ENCODE data around the gene ZNF217.
"Not testable (repeated sequence)": the region's sequence is repeated elsewhere in the genome, so short reads cannot be mapped to it uniquely, and the experiment has no call there.

The ZNF217 gene

DNA sequence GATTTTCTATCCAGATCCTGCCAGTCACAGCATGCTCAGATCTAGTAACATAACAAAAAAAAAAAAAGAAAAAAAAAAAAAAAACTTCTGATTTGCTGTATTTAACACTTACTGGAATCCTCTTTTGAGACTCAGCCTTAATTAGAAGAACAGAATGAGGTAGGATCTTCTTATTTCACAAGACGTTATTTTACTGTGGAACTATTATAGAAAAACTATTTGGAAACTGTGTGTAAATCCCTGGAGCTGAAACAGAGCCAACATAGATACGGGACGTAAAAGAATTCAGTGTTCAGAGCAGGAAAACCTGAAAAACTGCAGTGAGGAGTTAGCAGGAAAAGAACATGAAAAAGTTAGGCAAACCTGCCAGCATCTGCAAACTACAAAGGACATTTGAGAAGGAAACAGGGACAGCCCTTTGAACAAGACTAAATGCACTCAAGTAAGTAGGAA, 3.4 kb upstream of the ZNF217 start:
- DNase-seq, result no peak

DNA sequence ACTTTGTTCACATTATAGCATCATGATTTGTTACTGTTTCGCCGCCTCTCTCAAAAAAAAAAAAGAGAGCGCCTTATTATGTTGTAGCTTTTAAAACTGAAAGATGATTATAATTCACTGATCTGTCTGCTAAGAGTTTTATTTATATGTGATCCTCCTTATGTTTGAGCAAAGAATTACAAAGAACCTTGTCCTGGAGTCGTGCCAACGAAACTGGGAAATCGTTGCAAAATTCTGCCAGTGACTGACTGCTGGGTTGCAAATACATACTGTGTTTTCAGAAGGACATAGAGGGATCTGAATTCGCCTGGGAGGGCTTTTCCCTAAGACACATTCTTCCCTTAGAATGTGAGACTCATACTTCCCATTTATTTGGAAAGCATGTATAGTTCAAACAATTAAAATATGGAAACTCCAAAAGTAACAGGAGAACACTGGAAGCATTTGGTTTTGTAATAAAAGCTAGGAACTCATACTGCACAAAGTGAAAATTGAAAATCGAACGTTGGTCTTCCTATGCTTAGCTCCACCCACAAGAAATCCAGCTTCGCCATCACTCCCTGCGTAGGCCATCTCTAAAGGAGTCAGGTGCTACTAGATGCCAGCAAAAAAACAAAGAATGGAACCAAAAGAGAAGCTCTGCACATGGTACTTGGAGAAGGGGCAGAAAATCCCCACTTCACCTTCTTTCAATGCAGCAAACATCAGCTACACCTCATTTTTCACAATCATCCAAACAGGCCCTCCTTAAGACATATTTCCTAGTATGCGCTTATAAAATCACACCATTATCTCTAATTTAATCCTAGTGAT, 2.8 kb upstream of the ZNF217 start:
- not testable (repeated sequence) for DNase-seq

GRCh38 chr20:53595742-53596141, 2.1 kb upstream of the ZNF217 start:
- DNase-seq, result not testable (repeated sequence)

- no peak for DNase-seq
Observed at GRCh38 chr20:53595018-53595378, 1.4 kb upstream of the ZNF217 start.

GRCh38 chr20:53594068-53595017, 704 bp upstream of the ZNF217 start:
- DNase-seq, result peak; percentile 99

DNA sequence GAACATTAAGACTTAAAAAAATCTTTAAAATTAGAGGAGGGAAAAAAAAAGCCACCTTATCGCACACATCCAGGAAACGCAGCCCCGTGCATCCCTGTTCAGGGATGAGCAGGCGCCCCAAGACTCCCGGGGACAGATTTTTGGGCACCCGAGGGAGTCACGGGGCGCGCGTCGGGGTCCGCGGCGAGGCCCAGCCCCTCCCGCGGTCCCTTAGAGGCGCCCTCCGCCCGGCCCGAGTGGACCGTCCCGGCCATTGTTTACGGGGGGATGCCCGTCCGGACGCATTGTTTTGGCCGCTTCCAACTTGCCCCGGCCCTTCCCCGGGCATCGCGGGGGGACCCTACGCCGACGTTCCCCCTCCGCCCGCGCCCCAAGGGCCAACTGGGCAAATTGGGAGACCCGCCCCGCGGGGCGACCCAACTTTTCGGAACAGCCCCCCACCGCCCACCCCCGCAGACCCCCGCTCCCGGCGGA, 610 bp downstream of the ZNF217 start:
- DNase-seq, result peak; percentile 55

GRCh38 chr20:53592454-53592991, 1.1 kb downstream of the ZNF217 start:
- DNase-seq, result peak; percentile 64

GRCh38 chr20:53591941-53592441, 1.6 kb downstream of the ZNF217 start:
- DNase-seq, result not testable (repeated sequence)

DNA sequence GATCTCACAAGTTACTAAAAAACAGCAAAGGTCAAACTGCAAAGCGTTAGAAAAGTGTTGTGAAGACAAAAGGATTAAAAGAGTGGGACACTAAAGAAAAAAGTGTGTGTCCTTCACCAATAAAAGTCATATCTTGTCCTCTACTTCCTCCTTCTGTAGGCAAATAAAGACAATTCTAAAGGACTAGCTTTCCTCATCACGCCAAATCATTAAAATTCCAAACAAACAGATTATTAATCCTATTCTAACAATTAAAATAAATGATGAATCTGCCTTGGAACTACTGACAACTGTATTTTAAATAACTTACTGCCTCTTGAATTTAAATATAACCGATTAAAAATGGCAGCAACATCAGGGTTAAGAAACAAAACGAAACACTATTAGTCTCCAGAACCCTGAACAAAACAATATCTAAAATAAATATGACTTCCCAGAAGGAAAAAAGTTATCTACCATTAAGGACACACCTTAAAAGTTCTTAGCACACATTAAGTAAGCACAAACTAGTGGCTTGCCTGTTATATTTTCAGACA, 2.4 kb downstream of the ZNF217 start:
- DNase-seq, result not testable (repeated sequence)

DNA sequence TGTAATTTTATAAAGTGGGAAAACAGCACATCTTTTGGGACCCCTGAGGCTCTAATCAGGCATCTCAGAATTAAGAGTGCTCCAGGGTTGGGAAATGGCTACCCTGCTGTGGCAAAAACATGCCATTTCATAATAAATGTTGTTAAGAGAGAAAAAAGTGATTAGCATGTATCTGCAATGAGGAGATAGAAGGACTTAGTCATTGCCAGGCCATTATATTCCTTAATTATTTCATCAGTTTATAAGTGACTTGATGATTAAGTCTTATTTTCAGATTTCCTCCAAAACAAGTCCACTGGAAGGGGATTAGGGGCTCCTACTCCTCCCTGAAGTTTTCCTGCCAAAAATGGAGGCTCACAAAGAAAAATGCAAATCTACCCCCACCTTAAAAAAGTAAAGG, 3.0 kb downstream of the ZNF217 start:
- not testable (repeated sequence) for DNase-seq

DNA sequence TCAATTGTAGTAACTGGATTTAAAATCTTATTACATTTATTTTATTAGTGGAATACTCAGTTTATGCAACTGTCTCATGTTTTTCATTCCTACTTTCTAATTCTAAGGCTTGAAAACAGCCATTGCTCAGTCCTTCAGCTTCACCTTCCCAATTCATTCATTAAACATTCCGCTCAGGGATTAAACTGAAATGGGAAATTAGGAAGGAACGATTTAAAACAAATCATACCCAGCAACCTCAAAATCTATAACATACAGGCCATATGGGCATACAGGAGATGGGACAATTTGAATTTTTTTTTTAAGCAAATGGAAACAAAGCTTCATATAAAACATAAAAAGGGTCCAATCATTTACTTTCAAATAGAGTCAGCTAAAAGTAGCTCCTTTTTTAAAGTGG, 3.5 kb downstream of the ZNF217 start:
- not testable (repeated sequence) for DNase-seq

- not testable (repeated sequence) for DNase-seq
Observed at GRCh38 chr20:53589321-53590065, 4.1 kb downstream of the ZNF217 start.

GRCh38 chr20:53587157-53587703, 6.4 kb downstream of the ZNF217 start:
- not testable (repeated sequence) for DNase-seq

GRCh38 chr20:53586640-53587039, 7.0 kb downstream of the ZNF217 start:
- DNase-seq, result no peak

GRCh38 chr20:53585910-53586309, 7.7 kb downstream of the ZNF217 start:
- DNase-seq, result not testable (repeated sequence)

DNA sequence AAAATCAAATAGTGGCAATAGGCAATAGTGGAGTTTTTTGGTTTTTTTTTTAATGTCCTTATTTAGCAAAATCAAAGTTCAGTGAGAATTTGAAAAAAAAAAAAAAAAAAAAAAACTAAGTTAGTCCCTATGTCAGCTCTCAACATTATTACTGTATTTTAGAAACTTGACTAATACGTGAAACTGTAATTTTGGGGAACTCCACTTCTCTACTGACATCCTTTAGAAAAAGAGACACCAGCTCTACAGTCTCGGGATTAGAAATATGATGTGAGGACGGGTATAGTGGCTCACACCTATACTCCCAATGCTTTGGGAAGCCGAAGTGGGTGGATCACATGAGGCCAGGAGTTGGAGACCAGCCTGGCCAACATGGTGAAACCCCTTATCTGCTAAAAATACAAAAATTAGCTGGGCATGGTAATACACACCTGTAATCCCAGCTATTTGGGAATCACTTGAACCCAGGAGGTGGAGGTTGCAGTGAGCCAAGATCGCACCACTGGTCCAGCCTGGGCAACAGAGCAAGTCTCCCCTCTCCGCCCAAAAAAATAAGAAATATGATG, 8.6 kb downstream of the ZNF217 start:
- DNase-seq, result not testable (repeated sequence)

DNA sequence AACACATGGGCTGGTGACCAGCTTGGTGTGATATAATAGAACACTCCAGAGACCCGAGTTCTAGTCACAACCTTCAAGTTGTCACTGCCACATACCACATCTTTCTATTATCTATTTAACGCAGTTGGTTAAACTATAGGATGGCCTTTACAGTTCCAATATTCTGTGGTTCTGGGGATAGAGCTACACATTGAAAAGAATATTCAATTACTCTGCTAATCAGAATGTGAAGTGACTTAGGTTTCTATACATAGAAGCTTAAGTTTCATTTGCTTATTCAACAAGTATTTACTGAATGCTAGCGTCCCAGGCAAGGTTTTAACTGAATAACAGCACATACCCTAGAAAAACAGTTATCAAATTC, 9.1 kb downstream of the ZNF217 start:
- not testable (repeated sequence) for DNase-seq

- DNase-seq, result not testable (repeated sequence)
Observed at GRCh38 chr20:53583660-53584549, 9.7 kb downstream of the ZNF217 start.

- no peak for DNase-seq
Observed at GRCh38 chr20:53582574-53583351, 10.9 kb downstream of the ZNF217 start.

- no peak for DNase-seq
Observed at GRCh38 chr20:53582251-53582570, 11.4 kb downstream of the ZNF217 start.
